AG04449 (cell line): Measurements from ENCODE around the gene PLXNA3.

Source experiments
- CTCF ChIA-PET: fragments of 350-600 bp; formaldehyde crosslinking; extraction: SDS; loops from one replicate; lab custom pipeline; 2021; ENCODE audit warnings: antibody characterized with exemption; lab: Yijun Ruan, JAX
- POLR2A ChIA-PET: fragments of 400-600, 350-600 bp; formaldehyde crosslinking; extraction: SDS; loops from one replicate; lab custom pipeline; 2020; ENCODE audit warnings: antibody characterized with exemption, inconsistent platforms; lab: Yijun Ruan, JAX
- DNase-seq: peaks from one replicate; pipeline ENCODE4 v3.0.0-alpha.2; 2010; ENCODE audit warnings: low read depth, low spot score
- H3K4me3 ChIP-seq: 2 replicates; pipeline ENCODE4 v1.5.1; 2011; ENCODE audit warnings: low read depth, mild to moderate bottlenecking, control low read depth, low read length
- TF ChIP-seq, protein P1 (sequence below): IDR thresholded peaks from one replicate; pipeline ENCODE4 v1.5.1; 2011; ENCODE audit warnings: mild to moderate bottlenecking, moderate library complexity, low read length, control low read depth, inconsistent platforms; ENCODE audit not compliant: insufficient read depth; ENCODE audit errors: missing control alignments

The PLXNA3 gene

GRCh38 chrX:154458954-154459778, 1.1 kb downstream of the PLXNA3 start:
- CTCF ChIA-PET, result interaction anchor here (1.3 kb wide), 1 partner anchor 18 kb away, joined by 4 read pairs; no protein-coding TSS in a partner anchor
- TF ChIP-seq, protein P1, sequence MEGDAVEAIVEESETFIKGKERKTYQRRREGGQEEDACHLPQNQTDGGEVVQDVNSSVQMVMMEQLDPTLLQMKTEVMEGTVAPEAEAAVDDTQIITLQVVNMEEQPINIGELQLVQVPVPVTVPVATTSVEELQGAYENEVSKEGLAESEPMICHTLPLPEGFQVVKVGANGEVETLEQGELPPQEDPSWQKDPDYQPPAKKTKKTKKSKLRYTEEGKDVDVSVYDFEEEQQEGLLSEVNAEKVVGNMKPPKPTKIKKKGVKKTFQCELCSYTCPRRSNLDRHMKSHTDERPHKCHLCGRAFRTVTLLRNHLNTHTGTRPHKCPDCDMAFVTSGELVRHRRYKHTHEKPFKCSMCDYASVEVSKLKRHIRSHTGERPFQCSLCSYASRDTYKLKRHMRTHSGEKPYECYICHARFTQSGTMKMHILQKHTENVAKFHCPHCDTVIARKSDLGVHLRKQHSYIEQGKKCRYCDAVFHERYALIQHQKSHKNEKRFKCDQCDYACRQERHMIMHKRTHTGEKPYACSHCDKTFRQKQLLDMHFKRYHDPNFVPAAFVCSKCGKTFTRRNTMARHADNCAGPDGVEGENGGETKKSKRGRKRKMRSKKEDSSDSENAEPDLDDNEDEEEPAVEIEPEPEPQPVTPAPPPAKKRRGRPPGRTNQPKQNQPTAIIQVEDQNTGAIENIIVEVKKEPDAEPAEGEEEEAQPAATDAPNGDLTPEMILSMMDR, result no peak
- POLR2A ChIA-PET, result interaction anchor here (0.6 to 2.7 kb wide), 9 partner anchors 9 to 59 kb away, joined by 3 to 16 read pairs (median 4); partner anchors contain the start of genes FAM50A, LAGE3, SLC10A3 and UBL4A
- peak overlapping the region; percentile 72 for H3K4me3 ChIP-seq
- DNase-seq, result no peak

GRCh38 chrX:154459832-154460231, 1.8 kb downstream of the PLXNA3 start:
- CTCF ChIA-PET, result interaction anchor here (1.3 kb wide), 1 partner anchor 17 kb away, joined by 4 read pairs; no protein-coding TSS in a partner anchor
- H3K4me3 ChIP-seq, result peak overlapping the region; percentile 72
- no peak for DNase-seq
- POLR2A ChIA-PET, result interaction anchor here (0.7 to 2.7 kb wide), 7 partner anchors 8 to 31 kb away, joined by 3 to 16 read pairs (median 5); partner anchors contain the start of genes LAGE3, SLC10A3 and UBL4A
- TF ChIP-seq, protein P1, result no peak

GRCh38 chrX:154460326-154460725, 2.2 kb downstream of the PLXNA3 start:
- TF ChIP-seq, protein P1, result no peak
- peak overlapping the region; percentile 72 for H3K4me3 ChIP-seq
- POLR2A ChIA-PET, result interaction anchor here (0.7 to 2.7 kb wide), 4 partner anchors 14 to 30 kb away, joined by 3 to 16 read pairs (median 4); partner anchors contain the start of genes LAGE3 and UBL4A
- no peak for DNase-seq
- CTCF ChIA-PET, result no interaction called here

DNA sequence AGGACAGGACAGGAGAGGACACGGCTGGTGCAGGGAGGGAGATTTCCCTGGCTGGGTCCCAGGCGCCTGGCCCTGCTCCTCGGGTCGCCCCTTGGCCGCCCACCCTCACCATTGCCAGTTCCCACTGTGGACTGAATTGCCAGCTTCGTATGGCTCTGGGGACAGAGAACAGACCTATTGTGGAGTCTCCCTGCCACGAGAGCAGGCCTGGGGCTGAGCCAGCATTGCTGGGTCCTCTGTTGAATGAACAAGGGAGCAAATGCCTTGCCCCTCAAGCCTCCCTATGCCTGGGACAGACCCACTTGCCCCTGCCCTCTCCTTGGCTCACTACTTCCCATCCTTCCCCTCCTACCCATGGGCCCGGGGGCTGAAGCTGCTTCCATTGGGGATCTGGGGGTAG, 4.3 kb downstream of the PLXNA3 start:
- DNase-seq, result no peak
- CTCF ChIA-PET, result interaction anchor here (1.3 kb wide), 1 partner anchor 24 kb away, joined by 3 read pairs; no protein-coding TSS in a partner anchor
- POLR2A ChIA-PET, result no interaction called here
- TF ChIP-seq, protein P1, result no peak
- H3K4me3 ChIP-seq, result no peak overlapping the region

DNA sequence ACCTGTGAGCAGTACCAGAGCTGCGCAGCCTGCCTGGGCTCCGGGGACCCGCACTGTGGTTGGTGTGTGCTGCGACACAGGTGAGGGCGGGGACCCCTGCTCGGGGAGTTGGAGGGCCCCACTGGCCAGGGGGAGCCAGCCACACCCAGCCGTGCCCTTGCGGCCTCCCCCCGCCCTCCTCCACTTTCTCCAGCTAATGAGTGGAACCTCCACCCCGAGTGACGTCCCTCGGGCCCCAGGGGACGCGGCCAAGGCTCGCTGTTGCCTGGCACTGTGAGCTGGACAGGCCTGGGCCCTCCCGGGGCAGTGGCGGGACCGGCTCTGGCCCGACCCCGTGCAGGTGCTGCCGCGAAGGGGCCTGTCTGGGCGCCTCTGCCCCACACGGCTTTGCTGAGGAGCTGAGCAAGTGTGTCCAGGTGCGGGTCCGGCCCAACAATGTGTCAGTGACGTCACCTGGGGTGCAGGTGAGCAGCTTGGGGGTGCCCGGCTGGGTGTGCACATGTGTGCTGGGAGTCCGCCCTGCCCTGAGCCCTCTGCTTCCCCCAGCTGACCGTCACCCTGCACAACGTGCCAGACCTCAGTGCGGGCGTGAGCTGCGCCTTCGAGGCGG, 5.6 kb downstream of the PLXNA3 start:
- CTCF ChIA-PET, result no interaction called here
- POLR2A ChIA-PET, result interaction anchor here (0.7 to 0.9 kb wide), 2 partner anchors 9 to 11 kb away, joined by 3 read pairs; no protein-coding TSS in a partner anchor
- DNase-seq, result no peak
- TF ChIP-seq, protein P1, result no peak
- no peak overlapping the region for H3K4me3 ChIP-seq
